HepG2 (cell line): ENCODE data around the gene UPK1A. TPM values are rescaled to one million over a fixed set of nuclear protein-coding genes. Genes with fewer than 3 reads are reported as not detected.
A peak's percentile ranks its signal among the peaks of the same experiment; 100 is the strongest.

Experiments used
- ETV5 ChIP-seq: IDR thresholded peaks from 2 replicates; pipeline ENCODE4 v1.6.1; 2018; ENCODE audit warnings: missing biosample characterization, missing genetic modification reagents, inconsistent platforms, borderline replicate concordance
- MLXIP ChIP-seq: sonication (generic); formaldehyde crosslinking; IDR thresholded peaks from 2 replicates; pipeline ENCODE4 v1.9.0; 2021; ENCODE audit warnings: missing genetic modification reagents, borderline replicate concordance
- MTA1 ChIP-seq: sonication (generic); formaldehyde crosslinking; IDR thresholded peaks from 2 replicates; pipeline ENCODE4 v1.4.0; 2020; ENCODE audit warnings: missing genetic modification reagents, mild to moderate bottlenecking, borderline replicate concordance
- NCOA2 ChIP-seq: sonication (generic); formaldehyde crosslinking; IDR thresholded peaks from 2 replicates; pipeline ENCODE4 v1.8.0; 2022; ENCODE audit warnings: inconsistent platforms
- PITX1 ChIP-seq: sonication (generic); formaldehyde crosslinking; IDR thresholded peaks from 2 replicates; pipeline ENCODE4 v1.5.1; 2020; ENCODE audit warnings: mild to moderate bottlenecking, missing genetic modification reagents
- REST ChIP-seq, 2 experiments: IDR thresholded peaks; 2 replicates each; pipeline ENCODE4 v1.6.1; 2011 to 2012; ENCODE audit warnings: low read length in 2 of 2, borderline replicate concordance in 1 of 2, low read depth in 1 of 2, mild to moderate bottlenecking in 1 of 2, moderate library complexity in 1 of 2
- ZMYM3 ChIP-seq: sonication (generic); formaldehyde crosslinking; IDR thresholded peaks from 2 replicates; pipeline ENCODE4 v1.5.1; 2020; ENCODE audit warnings: mild to moderate bottlenecking, missing genetic modification reagents
- ZNF280D ChIP-seq: sonication (generic); formaldehyde crosslinking; IDR thresholded peaks from 2 replicates; pipeline ENCODE4 v1.5.1; 2020; ENCODE audit warnings: mild to moderate bottlenecking, missing genetic modification reagents
- polyA plus RNA-seq, 8 experiments: library from polyadenylated mRNA; depleted of rRNA in 3 of 8; stranded (reverse) in 7 of 8; unstranded in 1 of 8; fragments of >200 nt; fragmentation: Illumina TruSeq in 4 of 8; extraction: Trizol in 4 of 8; gene quantifications; 2 replicates each; pipeline versions ENCODE4 v1.2.1 to v1.2.3, GENCODE V29; 2011 to 2016; ENCODE audit warnings: low read depth in 4 of 8, missing spikeins in 1 of 8, mixed read lengths in 1 of 8; ENCODE audit not compliant: insufficient read depth in 1 of 8
- total RNA-seq, 5 experiments: library from RNA; depleted of rRNA; stranded (reverse); fragments of >200 nt; fragmentation: Illumina TruSeq; extraction: Trizol; gene quantifications; 2 replicates each; pipeline ENCODE4 v1.2.3, GENCODE V29; 2016; ENCODE audit warnings: low read depth in 1 of 5
- TF ChIP-seq, protein P1 (sequence below): sonication (generic); formaldehyde crosslinking; IDR thresholded peaks from 2 replicates; pipeline ENCODE4 v1.4.0; 2020; ENCODE audit warnings: missing genetic modification reagents
- TF ChIP-seq, protein P2 (sequence below): sonication (generic); formaldehyde crosslinking; IDR thresholded peaks from 2 replicates; pipeline ENCODE4 v1.8.1; 2023; ENCODE audit warnings: mild to moderate bottlenecking, missing genetic modification reagents

Gene UPK1A
- total and polyA plus RNA-seq, 2 of the 13 experiments (the other 11 are each of a cell fraction or from before 2014, with no cell fraction given) = 2.9 TPM; not detected in 1

DNA sequence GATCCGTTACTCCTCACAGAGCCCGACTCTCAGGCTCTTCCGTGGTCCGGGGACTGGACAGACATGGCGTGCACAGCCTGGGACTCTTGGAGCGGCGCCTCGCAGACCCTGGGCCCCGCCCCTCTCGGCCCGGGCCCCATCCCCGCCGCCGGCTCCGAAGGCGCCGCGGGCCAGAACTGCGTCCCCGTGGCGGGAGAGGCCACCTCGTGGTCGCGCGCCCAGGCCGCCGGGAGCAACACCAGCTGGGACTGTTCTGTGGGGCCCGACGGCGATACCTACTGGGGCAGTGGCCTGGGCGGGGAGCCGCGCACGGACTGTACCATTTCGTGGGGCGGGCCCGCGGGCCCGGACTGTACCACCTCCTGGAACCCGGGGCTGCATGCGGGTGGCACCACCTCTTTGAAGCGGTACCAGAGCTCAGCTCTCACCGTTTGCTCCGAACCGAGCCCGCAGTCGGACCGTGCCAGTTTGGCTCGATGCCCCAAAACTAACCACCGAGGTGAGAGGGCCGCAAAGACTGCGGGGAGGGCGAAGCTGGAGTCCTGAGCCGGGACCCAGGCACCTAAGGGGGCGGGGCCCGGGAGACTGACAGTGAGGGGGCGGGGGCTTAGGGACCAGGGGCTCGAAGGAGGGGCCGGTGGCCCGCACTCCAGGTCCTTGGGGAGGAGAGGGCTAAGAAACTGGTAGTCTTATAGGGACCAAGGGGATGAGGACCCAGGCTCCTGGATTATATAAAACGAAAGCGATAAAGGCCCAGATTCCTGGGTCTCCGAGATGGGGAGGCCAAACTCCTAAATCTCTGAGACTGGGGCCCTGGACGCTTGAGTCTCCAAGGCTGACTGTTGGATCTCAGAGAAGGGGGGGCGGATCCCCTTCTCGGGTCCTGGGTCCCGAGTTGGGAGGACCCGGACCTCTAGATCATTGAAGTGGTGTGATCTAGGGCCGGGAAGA, 22.8 kb upstream of the UPK1A start (continued):
- peak in 1 of 2 experiments; percentile 47; a peak in 1 of 4 replicates for TF ChIP-seq REST (IDR thresholded peaks at IDR 0.05; ENCODE audit: borderline replicate concordance in 1 of 2, low read depth in 1 of 2, low read length in 2 of 2)
- 0 out of 2 replicates have a peak, but pooled peaks have one; percentile 17 for TF ChIP-seq MTA1 (CRISPR knock-in tag)
- 0 out of 2 replicates have a peak, but pooled peaks have one; percentile 30 for TF ChIP-seq ETV5
- TF ChIP-seq, protein P1, sequence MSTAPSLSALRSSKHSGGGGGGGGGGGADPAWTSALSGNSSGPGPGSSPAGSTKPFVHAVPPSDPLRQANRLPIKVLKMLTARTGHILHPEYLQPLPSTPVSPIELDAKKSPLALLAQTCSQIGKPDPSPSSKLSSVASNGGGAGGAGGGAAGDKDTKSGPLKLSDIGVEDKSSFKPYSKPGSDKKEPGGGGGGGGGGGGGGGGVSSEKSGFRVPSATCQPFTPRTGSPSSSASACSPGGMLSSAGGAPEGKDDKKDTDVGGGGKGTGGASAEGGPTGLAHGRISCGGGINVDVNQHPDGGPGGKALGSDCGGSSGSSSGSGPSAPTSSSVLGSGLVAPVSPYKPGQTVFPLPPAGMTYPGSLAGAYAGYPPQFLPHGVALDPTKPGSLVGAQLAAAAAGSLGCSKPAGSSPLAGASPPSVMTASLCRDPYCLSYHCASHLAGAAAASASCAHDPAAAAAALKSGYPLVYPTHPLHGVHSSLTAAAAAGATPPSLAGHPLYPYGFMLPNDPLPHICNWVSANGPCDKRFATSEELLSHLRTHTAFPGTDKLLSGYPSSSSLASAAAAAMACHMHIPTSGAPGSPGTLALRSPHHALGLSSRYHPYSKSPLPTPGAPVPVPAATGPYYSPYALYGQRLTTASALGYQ = peak; percentile 67; the same call in 1 of the 2 replicates
- TF ChIP-seq, protein P2, sequence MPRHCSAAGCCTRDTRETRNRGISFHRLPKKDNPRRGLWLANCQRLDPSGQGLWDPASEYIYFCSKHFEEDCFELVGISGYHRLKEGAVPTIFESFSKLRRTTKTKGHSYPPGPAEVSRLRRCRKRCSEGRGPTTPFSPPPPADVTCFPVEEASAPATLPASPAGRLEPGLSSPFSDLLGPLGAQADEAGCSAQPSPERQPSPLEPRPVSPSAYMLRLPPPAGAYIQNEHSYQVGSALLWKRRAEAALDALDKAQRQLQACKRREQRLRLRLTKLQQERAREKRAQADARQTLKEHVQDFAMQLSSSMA (CRISPR knock-in tag) = no peak
- peak; percentile 73 for TF ChIP-seq MLXIP (CRISPR knock-in tag)
- peak; percentile 48 for TF ChIP-seq NCOA2 (CRISPR knock-in tag)
- TF ChIP-seq PITX1 (CRISPR knock-in tag) = peak; percentile 47; the same call in 1 of the 2 replicates
- TF ChIP-seq ZMYM3 (CRISPR knock-in tag) = peak; percentile 59; the same call in 1 of the 2 replicates
- no peak for TF ChIP-seq ZNF280D (CRISPR knock-in tag)
